OCI-LY3 (cell line): ENCODE data around the gene NEUROG3.

ENCODE experiments used
- H2AFZ ChIP-seq: fragments of 200-600, 300-600 bp; shearing (Covaris generic); 2 replicates; pipeline ENCODE4 v1.6.0; 2014; ENCODE audit warnings: antibody characterized with exemption, low read depth, low read length
- H3K27ac ChIP-seq: fragments of 200-600, 300-600 bp; sonication (generic); 2 replicates; pipeline ENCODE4 v1.5.1; 2014; ENCODE audit warnings: mild to moderate bottlenecking, low read length, moderate library complexity, mixed read lengths
- H3K27me3 ChIP-seq: fragments of 200-600, 300-600 bp; sonication (generic); 2 replicates; pipeline ENCODE4 v1.6.1; 2014; ENCODE audit warnings: low read depth, low read length, mixed read lengths
- H3K36me3 ChIP-seq: fragments of 200-600, 300-600 bp; sonication (generic); replicated peaks from 2 replicates; pipeline ENCODE3; 2014; ENCODE audit warnings: low read depth, low read length, mixed read lengths
- H3K4me1 ChIP-seq: fragments of 300-600, 200-600 bp; sonication (generic); 2 replicates; pipeline ENCODE4 v1.6.1; 2014; ENCODE audit warnings: low read length, mixed read lengths
- H3K4me2 ChIP-seq: fragments of 200-600, 300-600 bp; sonication (generic); 2 replicates; pipeline ENCODE4 v1.6.1; 2014; ENCODE audit warnings: low read length, mixed read lengths
- H3K4me3 ChIP-seq: fragments of 300-600, 200-600 bp; sonication (generic); 2 replicates; pipeline ENCODE4 v1.5.1; 2014; ENCODE audit warnings: antibody characterized with exemption, mild to moderate bottlenecking, low read length, moderate library complexity
- H3K79me2 ChIP-seq: fragments of 300-600, 200-600 bp; shearing (Covaris generic); 2 replicates; pipeline ENCODE4 v1.6.1; 2014; ENCODE audit warnings: mild to moderate bottlenecking, low read length, mixed read lengths
- H3K9ac ChIP-seq: fragments of 300-600, 200-600 bp; shearing (Covaris generic); 2 replicates; pipeline ENCODE4 v1.6.0; 2014; ENCODE audit warnings: mild to moderate bottlenecking, low read length, moderate library complexity
- H3K9me3 ChIP-seq: fragments of 200-600, 300-600 bp; shearing (Covaris generic); 2 replicates; pipeline ENCODE4 v1.6.1; 2014; ENCODE audit warnings: low read length, mixed read lengths; ENCODE audit not compliant: insufficient read depth
- H4K20me1 ChIP-seq: fragments of 200-600, 300-600 bp; sonication (generic); 2 replicates; pipeline ENCODE4 v1.6.1; 2016; ENCODE audit warnings: low read length, mixed read lengths; ENCODE audit not compliant: insufficient read depth
- CTCF ChIP-seq: fragments of 200-600, 300-600 bp; sonication (generic); IDR thresholded peaks from 2 replicates; pipeline ENCODE4 v1.5.1; 2014; ENCODE audit warnings: antibody characterized with exemption, low read length, low read depth
- EZH2phosphoT487 ChIP-seq: fragments of 200-600 bp; shearing (Covaris generic); IDR thresholded peaks from 2 replicates; pipeline ENCODE4 v1.6.1; 2018; ENCODE audit warnings: antibody characterized with exemption, mixed run types, low read depth

Gene NEUROG3

GRCh38 chr10:69558559-69558958 lies 14.7 kb downstream of the NEUROG3 start:
- H3K27ac ChIP-seq = no peak overlapping the region
- H3K4me1 ChIP-seq = no peaks in the 10 kb centered on the region
- H3K79me2 ChIP-seq = no peaks in the 10 kb centered on the region
- H3K4me2 ChIP-seq = no peak overlapping the region
- H2AFZ ChIP-seq = no peak overlapping the region
- H3K9ac ChIP-seq = no peak overlapping the region
- H3K9me3 ChIP-seq = no peaks in the 10 kb centered on the region
- no peaks in the 10 kb centered on the region for H3K36me3 ChIP-seq
- no peak overlapping the region for H3K4me3 ChIP-seq
- H3K27me3 ChIP-seq = no peaks in the 10 kb centered on the region
- TF ChIP-seq EZH2phosphoT487 = no peak
- no peak for TF ChIP-seq CTCF
- H4K20me1 ChIP-seq = no peaks in the 10 kb centered on the region

- H3K4me3 ChIP-seq = no peak overlapping the region
- no peak overlapping the region for H3K9ac ChIP-seq
- no peaks in the 10 kb centered on the region for H4K20me1 ChIP-seq
- H3K9me3 ChIP-seq = no peaks in the 10 kb centered on the region
- TF ChIP-seq EZH2phosphoT487 = no peak
- no peak for TF ChIP-seq CTCF
- H3K27ac ChIP-seq = no peak overlapping the region
- no peak overlapping the region for H2AFZ ChIP-seq
- H3K36me3 ChIP-seq = no peaks in the 10 kb centered on the region
- no peaks in the 10 kb centered on the region for H3K79me2 ChIP-seq
- no peak overlapping the region for H3K4me2 ChIP-seq
- H3K27me3 ChIP-seq = no peaks in the 10 kb centered on the region
- no peaks in the 10 kb centered on the region for H3K4me1 ChIP-seq
Measured at GRCh38 chr10:69554611-69555010, 18.6 kb downstream of the NEUROG3 start.

- no peak overlapping the region for H3K4me3 ChIP-seq
- H3K4me2 ChIP-seq = no peak overlapping the region
- H3K9ac ChIP-seq = no peak overlapping the region
- no peak overlapping the region for H2AFZ ChIP-seq
- H3K79me2 ChIP-seq = no peaks in the 10 kb centered on the region
- H3K36me3 ChIP-seq = no peaks in the 10 kb centered on the region
- TF ChIP-seq CTCF (no peak), EZH2phosphoT487 (no peak)
- no peaks in the 10 kb centered on the region for H3K9me3 ChIP-seq
- no peaks in the 10 kb centered on the region for H3K27me3 ChIP-seq
- H4K20me1 ChIP-seq = no peaks in the 10 kb centered on the region
- H3K4me1 ChIP-seq = no peaks in the 10 kb centered on the region
- H3K27ac ChIP-seq = no peak overlapping the region
Measured at GRCh38 chr10:69553328-69553727, 19.9 kb downstream of the NEUROG3 start.

GRCh38 chr10:69552268-69552667 lies 21.0 kb downstream of the NEUROG3 start:
- H3K36me3 ChIP-seq = no peaks in the 10 kb centered on the region
- H3K4me1 ChIP-seq = no peaks in the 10 kb centered on the region
- no peaks in the 10 kb centered on the region for H4K20me1 ChIP-seq
- H2AFZ ChIP-seq = no peak overlapping the region
- no peak overlapping the region for H3K27ac ChIP-seq
- H3K9me3 ChIP-seq = no peaks in the 10 kb centered on the region
- no peak overlapping the region for H3K4me2 ChIP-seq
- no peaks in the 10 kb centered on the region for H3K27me3 ChIP-seq
- no peak overlapping the region for H3K9ac ChIP-seq
- TF ChIP-seq EZH2phosphoT487 (no peak), CTCF (no peak)
- H3K79me2 ChIP-seq = no peaks in the 10 kb centered on the region
- no peak overlapping the region for H3K4me3 ChIP-seq
